NCI-H1092 treated with DMSO at 0.1 percent for 48 hours (cell line): ENCODE data around the gene ZBTB46.
"Not testable (repeated sequence)": the region's sequence is repeated elsewhere in the genome, so short reads cannot be mapped to it uniquely, and the experiment has no call there.

Experiments used
- DNase-seq: peaks from one replicate; lab custom pipeline; 2025; lab: John Stamatoyannopoulos, UW

The ZBTB46 gene

GRCh38 chr20:63814891-63815614 lies 16.0 kb downstream of the ZBTB46 start:
- DNase-seq = no peak

GRCh38 chr20:63811491-63811875 lies 19.6 kb downstream of the ZBTB46 start:
- DNase-seq = no peak

- no peak for DNase-seq
These were observed 20.2 kb downstream of the ZBTB46 start for GRCh38 chr20:63810730-63811490.

- DNase-seq = no peak
These were observed 21.2 kb downstream of the ZBTB46 start for GRCh38 chr20:63809856-63810255.

GRCh38 chr20:63808964-63809674 lies 21.9 kb downstream of the ZBTB46 start:
- no peak for DNase-seq

- DNase-seq = no peak
These were observed 22.8 kb downstream of the ZBTB46 start for GRCh38 chr20:63808145-63808724.

GRCh38 chr20:63807654-63808053 lies 23.4 kb downstream of the ZBTB46 start:
- no peak for DNase-seq

- DNase-seq = no peak
These were observed 26.8 kb downstream of the ZBTB46 start for GRCh38 chr20:63804308-63804636.

- DNase-seq = no peak
These were observed 28.4 kb downstream of the ZBTB46 start for GRCh38 chr20:63802469-63803240.

- not testable (repeated sequence) for DNase-seq
These were observed 29.9 kb downstream of the ZBTB46 start for GRCh38 chr20:63801174-63801573.

- DNase-seq = not testable (repeated sequence)
These were observed 30.7 kb downstream of the ZBTB46 start for GRCh38 chr20:63800411-63800810.

GRCh38 chr20:63799127-63799526 lies 31.9 kb downstream of the ZBTB46 start:
- not testable (repeated sequence) for DNase-seq

GRCh38 chr20:63797175-63797574 lies 33.9 kb downstream of the ZBTB46 start:
- not testable (repeated sequence) for DNase-seq

GRCh38 chr20:63795178-63795830 lies 35.8 kb downstream of the ZBTB46 start:
- DNase-seq = no peak

- no peak for DNase-seq
These were observed 36.5 kb downstream of the ZBTB46 start for GRCh38 chr20:63794614-63795013.

GRCh38 chr20:63792866-63793265 lies 38.2 kb downstream of the ZBTB46 start:
- DNase-seq = no peak

- no peak for DNase-seq
These were observed 39.4 kb downstream of the ZBTB46 start for GRCh38 chr20:63791497-63792156.

- no peak for DNase-seq
These were observed 40.4 kb downstream of the ZBTB46 start for GRCh38 chr20:63790572-63791168.

- no peak for DNase-seq
These were observed 41.1 kb downstream of the ZBTB46 start for GRCh38 chr20:63789836-63790571.

GRCh38 chr20:63787749-63788148 lies 43.3 kb downstream of the ZBTB46 start:
- no peak for DNase-seq
